GM12872 (cell line): ENCODE measurements around the gene ITM2B.

Experiments used
- TF ChIP-seq, protein P1 (sequence below): IDR thresholded peaks from 3 replicates; pipeline ENCODE4 v1.5.1; 2011; ENCODE audit warnings: low read depth, mild to moderate bottlenecking, low read length, moderate library complexity; ENCODE audit not compliant: insufficient read depth

The ITM2B gene

DNA sequence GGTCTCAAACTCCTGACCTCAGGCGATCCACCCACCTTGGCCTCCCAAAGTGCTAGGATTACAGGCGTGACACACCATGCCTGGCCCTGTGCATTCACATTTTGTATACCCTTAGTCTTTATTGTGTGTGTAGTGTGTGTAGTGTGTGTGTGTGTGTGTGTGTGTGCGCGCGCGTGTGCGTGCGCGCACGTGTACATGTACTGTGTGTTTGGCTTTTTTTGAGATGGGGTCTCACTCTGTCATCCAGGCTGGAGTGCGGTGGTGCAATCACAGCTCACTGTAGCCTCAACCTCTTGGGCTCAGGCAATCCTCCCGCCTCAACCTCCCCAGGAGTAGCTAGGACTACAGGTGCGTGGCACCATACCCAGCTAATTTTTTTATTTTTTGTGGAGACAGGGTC, 22.1 kb downstream of the ITM2B start:
- TF ChIP-seq, protein P1, sequence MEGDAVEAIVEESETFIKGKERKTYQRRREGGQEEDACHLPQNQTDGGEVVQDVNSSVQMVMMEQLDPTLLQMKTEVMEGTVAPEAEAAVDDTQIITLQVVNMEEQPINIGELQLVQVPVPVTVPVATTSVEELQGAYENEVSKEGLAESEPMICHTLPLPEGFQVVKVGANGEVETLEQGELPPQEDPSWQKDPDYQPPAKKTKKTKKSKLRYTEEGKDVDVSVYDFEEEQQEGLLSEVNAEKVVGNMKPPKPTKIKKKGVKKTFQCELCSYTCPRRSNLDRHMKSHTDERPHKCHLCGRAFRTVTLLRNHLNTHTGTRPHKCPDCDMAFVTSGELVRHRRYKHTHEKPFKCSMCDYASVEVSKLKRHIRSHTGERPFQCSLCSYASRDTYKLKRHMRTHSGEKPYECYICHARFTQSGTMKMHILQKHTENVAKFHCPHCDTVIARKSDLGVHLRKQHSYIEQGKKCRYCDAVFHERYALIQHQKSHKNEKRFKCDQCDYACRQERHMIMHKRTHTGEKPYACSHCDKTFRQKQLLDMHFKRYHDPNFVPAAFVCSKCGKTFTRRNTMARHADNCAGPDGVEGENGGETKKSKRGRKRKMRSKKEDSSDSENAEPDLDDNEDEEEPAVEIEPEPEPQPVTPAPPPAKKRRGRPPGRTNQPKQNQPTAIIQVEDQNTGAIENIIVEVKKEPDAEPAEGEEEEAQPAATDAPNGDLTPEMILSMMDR: no peak

DNA sequence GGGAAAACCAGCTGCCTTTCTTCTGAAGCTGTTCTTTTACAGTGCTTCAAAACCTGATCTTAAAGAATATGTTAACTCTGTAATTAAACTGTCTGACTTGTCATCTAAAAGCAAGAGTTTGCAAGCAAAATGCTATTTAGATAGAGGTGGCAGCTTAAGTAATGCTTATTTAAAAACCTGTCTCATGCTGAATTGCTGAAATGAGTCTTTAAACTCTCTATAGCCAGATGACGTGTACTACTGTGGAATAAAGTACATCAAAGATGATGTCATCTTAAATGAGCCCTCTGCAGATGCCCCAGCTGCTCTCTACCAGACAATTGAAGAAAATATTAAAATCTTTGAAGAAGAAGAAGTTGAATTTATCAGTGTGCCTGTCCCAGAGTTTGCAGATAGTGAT, 22.9 kb downstream of the ITM2B start:
- TF ChIP-seq, protein P1: no peak

DNA sequence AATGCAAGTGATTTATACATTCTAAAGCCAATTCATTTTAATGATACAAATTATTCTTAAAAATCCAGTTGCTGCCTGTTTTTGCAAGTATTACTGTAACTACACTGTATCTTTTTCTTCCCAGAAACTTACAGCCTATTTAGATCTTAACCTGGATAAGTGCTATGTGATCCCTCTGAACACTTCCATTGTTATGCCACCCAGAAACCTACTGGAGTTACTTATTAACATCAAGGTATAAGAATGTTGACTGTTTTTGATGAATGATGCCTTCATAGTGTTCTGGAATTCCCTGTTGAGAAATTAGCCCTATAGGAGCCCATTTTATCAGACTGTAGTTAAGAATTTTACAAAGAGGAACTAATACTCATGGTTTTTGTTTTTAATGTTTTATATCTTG, 25.0 kb downstream of the ITM2B start:
- TF ChIP-seq, protein P1: no peak

DNA sequence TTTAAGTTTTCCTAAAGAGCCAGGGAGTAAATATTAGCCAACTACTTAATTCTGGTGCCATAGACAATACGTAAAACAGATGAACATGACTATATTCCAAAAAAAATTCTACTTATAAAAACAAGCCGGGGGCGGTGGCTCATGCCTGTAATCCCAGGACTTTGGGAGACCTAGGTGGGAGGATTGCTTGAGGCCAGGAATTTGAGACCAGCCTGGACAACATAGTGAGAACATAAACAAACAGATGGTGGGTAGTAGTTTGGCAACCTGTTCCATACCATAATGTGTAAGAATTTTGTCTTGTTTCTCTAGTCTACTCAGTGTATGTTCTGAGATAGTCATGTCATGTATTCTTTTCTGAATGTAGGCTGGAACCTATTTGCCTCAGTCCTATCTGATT, 25.4 kb downstream of the ITM2B start:
- TF ChIP-seq, protein P1: no peak

DNA sequence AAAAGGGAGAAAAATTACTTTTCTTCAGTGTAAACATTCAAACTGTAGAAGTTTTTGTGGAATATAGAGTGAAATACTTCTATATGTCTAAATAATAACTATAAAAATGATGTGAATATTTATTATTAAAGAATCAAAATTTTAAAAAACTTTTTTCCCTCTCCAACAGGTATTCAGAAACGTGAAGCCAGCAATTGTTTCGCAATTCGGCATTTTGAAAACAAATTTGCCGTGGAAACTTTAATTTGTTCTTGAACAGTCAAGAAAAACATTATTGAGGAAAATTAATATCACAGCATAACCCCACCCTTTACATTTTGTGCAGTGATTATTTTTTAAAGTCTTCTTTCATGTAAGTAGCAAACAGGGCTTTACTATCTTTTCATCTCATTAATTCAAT, 28.0 kb downstream of the ITM2B start:
- TF ChIP-seq, protein P1: no peak

DNA sequence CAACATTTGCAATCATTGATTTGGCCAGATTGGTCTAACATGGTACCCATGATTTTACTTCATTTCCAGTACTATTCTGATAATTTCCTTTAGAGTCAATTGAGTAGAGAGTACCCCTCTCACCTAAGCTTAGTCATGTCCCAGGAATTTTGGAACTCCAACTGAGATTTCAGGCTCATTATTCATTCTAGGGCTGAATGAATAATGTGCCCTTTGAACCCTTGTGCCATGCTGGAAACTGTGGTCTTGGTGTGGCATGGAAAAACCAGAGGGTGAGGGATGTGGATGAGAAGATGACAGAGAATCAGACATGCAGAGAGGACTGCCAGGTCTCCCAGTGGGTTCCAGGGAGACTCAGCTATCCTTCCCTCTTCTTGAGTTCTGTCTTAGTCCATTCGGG, 30.2 kb downstream of the ITM2B start:
- TF ChIP-seq, protein P1: no peak

DNA sequence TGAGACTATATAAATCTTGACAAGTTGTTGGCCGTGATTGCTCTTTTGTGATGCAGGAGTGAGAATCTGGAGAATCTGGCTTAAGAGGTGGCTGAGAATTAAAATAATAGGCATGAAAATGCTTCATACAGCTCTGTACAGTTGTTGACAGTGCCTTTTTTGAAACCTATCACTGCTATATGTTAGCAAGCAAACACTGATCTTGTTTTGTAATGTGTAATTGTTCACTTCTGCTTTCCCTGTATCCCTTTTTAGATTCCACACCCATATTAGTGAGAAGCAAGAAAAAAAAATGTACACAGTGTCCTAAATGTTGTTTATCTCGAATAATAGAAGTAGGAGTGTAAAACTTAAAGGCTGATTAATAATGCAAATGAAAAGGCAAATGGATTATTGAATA, 31.1 kb downstream of the ITM2B start:
- TF ChIP-seq, protein P1: no peak
